GM19397 (cell line): ENCODE measurements around the gene TCAIM.
"Not testable (repeated sequence)": the region's sequence is repeated elsewhere in the genome, so short reads cannot be mapped to it uniquely, and the experiment has no call there.

Experiments used
- ATAC-seq: cut with Tn5 transposase; IDR thresholded peaks from one replicate; pipeline ENCODE4 v1.9.1; 2021; ENCODE audit warnings: mild to moderate bottlenecking, moderate library complexity; ENCODE audit not compliant: unreplicated experiment

Gene TCAIM

GRCh38 chr3:44412365-44412764 lies 73.8 kb downstream of the TCAIM start:
- ATAC-seq, result no peak

- no peak for ATAC-seq
Observed at GRCh38 chr3:44414517-44415090, 76.0 kb downstream of the TCAIM start.

- ATAC-seq, result no peak
Observed at GRCh38 chr3:44415421-44415820, 76.9 kb downstream of the TCAIM start.

- ATAC-seq, result no peak
Observed at GRCh38 chr3:44416031-44417030, 77.8 kb downstream of the TCAIM start.

GRCh38 chr3:44418118-44418517 lies 79.6 kb downstream of the TCAIM start:
- ATAC-seq, result not testable (repeated sequence)

- no peak for ATAC-seq
Observed at GRCh38 chr3:44418549-44418948, 80.0 kb downstream of the TCAIM start.

GRCh38 chr3:44419116-44419922 lies 80.8 kb downstream of the TCAIM start:
- ATAC-seq, result no peak

GRCh38 chr3:44419923-44420650 lies 81.5 kb downstream of the TCAIM start:
- no peak for ATAC-seq

- no peak for ATAC-seq
Observed at GRCh38 chr3:44420676-44421075, 82.1 kb downstream of the TCAIM start.

- ATAC-seq, result no peak
Observed at GRCh38 chr3:44421280-44421679, 82.7 kb downstream of the TCAIM start.

GRCh38 chr3:44424758-44425157 lies 86.2 kb downstream of the TCAIM start:
- no peak for ATAC-seq

GRCh38 chr3:44427683-44428082 lies 89.1 kb downstream of the TCAIM start:
- ATAC-seq, result no peak

GRCh38 chr3:44428910-44429309 lies 90.3 kb downstream of the TCAIM start:
- no peak for ATAC-seq

GRCh38 chr3:44429459-44429858 lies 90.9 kb downstream of the TCAIM start:
- ATAC-seq, result no peak

- ATAC-seq, result no peak
Observed at GRCh38 chr3:44430466-44430865, 91.9 kb downstream of the TCAIM start.

GRCh38 chr3:44434834-44435510 lies 96.4 kb downstream of the TCAIM start:
- no peak for ATAC-seq

- ATAC-seq, result no peak
Observed at GRCh38 chr3:44436181-44436580, 97.6 kb downstream of the TCAIM start.

- no peak for ATAC-seq
Observed at GRCh38 chr3:44437800-44438199, 99.2 kb downstream of the TCAIM start.

- ATAC-seq, result peak; percentile 94
Observed at GRCh38 chr3:44439499-44440295, 101.1 kb downstream of the TCAIM start.
